GM23248 (cell line): ENCODE results near the gene SLC30A10. TPM values are rescaled to one million over a fixed set of nuclear protein-coding genes. Genes with fewer than 3 reads are reported as not detected.
"Not testable (repeated sequence)": the region's sequence is repeated elsewhere in the genome, so short reads cannot be mapped to it uniquely, and the experiment has no call there.

ENCODE experiments used
- DNase-seq: peaks from one replicate; pipeline ENCODE4 v3.0.0-alpha.2; 2015
- H2AFZ ChIP-seq: fragments of 200-600 bp; sonication (generic); 2 replicates; pipeline ENCODE4 v1.6.1; 2016; ENCODE audit warnings: antibody characterized with exemption
- H3F3A ChIP-seq: fragments of 200-600 bp; sonication (generic); 2 replicates; pipeline ENCODE4 v1.6.1; 2016; ENCODE audit warnings: mild to moderate bottlenecking, antibody characterized with exemption, mixed run types; ENCODE audit not compliant: insufficient read depth
- H3K27ac ChIP-seq: fragments of 200-600 bp; sonication (generic); 2 replicates; pipeline ENCODE4 v1.5.1; 2016; ENCODE audit warnings: mild to moderate bottlenecking
- H3K27me3 ChIP-seq: fragments of 200-600 bp; sonication (generic); replicated peaks from 2 replicates; pipeline ENCODE4 v1.6.1; 2016; ENCODE audit warnings: mild to moderate bottlenecking; ENCODE audit not compliant: insufficient read depth
- H3K36me3 ChIP-seq: fragments of 200-600 bp; sonication (generic); 2 replicates; pipeline ENCODE4 v1.6.1; 2016; ENCODE audit warnings: low read depth, mild to moderate bottlenecking
- H3K4me1 ChIP-seq: fragments of 200-600 bp; sonication (generic); 2 replicates; pipeline ENCODE4 v1.6.1; 2016; ENCODE audit warnings: mild to moderate bottlenecking; ENCODE audit not compliant: insufficient read depth
- H3K4me2 ChIP-seq: fragments of 200-600 bp; sonication (generic); one replicate; pipeline ENCODE4 v1.6.1; 2016; ENCODE audit warnings: mild to moderate bottlenecking; ENCODE audit not compliant: unreplicated experiment
- H3K4me3 ChIP-seq: fragments of 200-600 bp; sonication (generic); 2 replicates; pipeline ENCODE4 v1.5.1; 2016; ENCODE audit warnings: mild to moderate bottlenecking
- H3K79me2 ChIP-seq: fragments of 200-600 bp; sonication (generic); 2 replicates; pipeline ENCODE4 v1.6.1; 2016; ENCODE audit warnings: mild to moderate bottlenecking; ENCODE audit not compliant: insufficient read depth
- H3K9ac ChIP-seq: fragments of 200-600 bp; sonication (generic); 2 replicates; pipeline ENCODE4 v1.6.1; 2016; ENCODE audit warnings: mild to moderate bottlenecking
- H3K9me2 ChIP-seq: fragments of 200-600 bp; sonication (generic); 2 replicates; pipeline ENCODE4 v1.6.1; 2016; ENCODE audit warnings: mixed run types, mild to moderate bottlenecking, moderate library complexity; ENCODE audit not compliant: insufficient read depth
- H3K9me3 ChIP-seq: fragments of 200-600 bp; sonication (generic); one replicate; pipeline ENCODE4 v1.6.1; 2017; ENCODE audit warnings: low read depth
- H4K20me1 ChIP-seq: fragments of 200-600 bp; sonication (generic); 2 replicates; pipeline ENCODE4 v1.6.0; 2016; ENCODE audit not compliant: insufficient read depth
- EZH2 ChIP-seq: fragments of 200-600 bp; sonication (generic); IDR thresholded peaks from 2 replicates; pipeline ENCODE4 v1.6.1; 2018; ENCODE audit warnings: antibody characterized with exemption, mild to moderate bottlenecking; ENCODE audit not compliant: insufficient read depth, poor library complexity, severe bottlenecking
- EZH2phosphoT487 ChIP-seq: fragments of 200-600 bp; sonication (generic); IDR thresholded peaks from 2 replicates; pipeline ENCODE4 v1.6.1; 2018; ENCODE audit warnings: antibody characterized with exemption, moderate library complexity, mild to moderate bottlenecking, low read depth; ENCODE audit not compliant: insufficient read depth
- WGBS, 2 experiments: methylation state at CpG; one replicate each; pipeline ENCODE4 v1.1.6; 2015 to 2017; ENCODE audit warnings: low lambda C conversion rate in 2 of 2, low coverage in 1 of 2; ENCODE audit errors: missing lambda C conversion rate in 2 of 2; 5-methylcytosine and 5-hydroxymethylcytosine counted together
- in situ Hi-C: fragments of 300-500 bp; cut with MboI; formaldehyde crosslinking; loops from 2 replicates; pipeline ENCODE4 v1.15.0; 2020
- polyA plus RNA-seq: library from polyadenylated mRNA; unstranded; fragments of >200 nt; fragmentation: Nextera tagmentation; extraction: Ambion mirVana; gene quantifications from 2 replicates; pipeline ENCODE4 v1.2.1, GENCODE V29; 2016
- total RNA-seq: library from RNA; depleted of rRNA; stranded (reverse); fragments of >200 nt; shearing (Covaris generic); gene quantifications from 2 replicates; pipeline ENCODE4 v1.2.3, GENCODE V29; 2014

SLC30A10 gene
- total and polyA plus RNA-seq, 2 experiments from 2014 or later, result not detected

DNA sequence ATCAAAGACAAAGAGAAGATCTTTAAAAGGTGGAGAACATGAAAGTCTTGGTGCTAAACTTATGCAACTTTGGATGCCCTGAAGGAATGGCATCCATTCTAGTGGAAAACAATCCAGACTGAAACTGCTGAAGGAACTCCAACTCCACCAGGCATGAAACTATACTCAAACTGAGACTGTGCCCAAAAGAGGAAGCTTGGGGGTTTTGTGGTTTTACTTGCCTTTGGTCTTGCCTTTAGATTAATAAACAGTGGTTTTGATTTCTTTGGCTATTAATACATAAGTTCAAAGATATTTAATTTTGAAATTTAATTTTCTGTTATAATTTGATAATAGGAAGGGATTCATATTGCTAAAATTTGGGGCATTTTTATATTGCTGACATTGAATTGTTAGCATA lies 17.4 kb upstream of the SLC30A10 start:
- no peak overlapping the region for H3K4me3 ChIP-seq
- H3K9me3 ChIP-seq, result no peaks in the 10 kb centered on the region
- no peaks in the 10 kb centered on the region for H3K79me2 ChIP-seq
- no peak for DNase-seq
- H4K20me1 ChIP-seq, result no peaks in the 10 kb centered on the region
- no peaks in the 10 kb centered on the region for H3F3A ChIP-seq
- in situ Hi-C loops, result no loop called here
- no peak overlapping the region for H2AFZ ChIP-seq
- TF ChIP-seq EZH2 (no peak), EZH2phosphoT487 (no peak)
- H3K27ac ChIP-seq, result no peak overlapping the region
- H3K36me3 ChIP-seq, result no peaks in the 10 kb centered on the region
- H3K4me1 ChIP-seq, result no peaks in the 10 kb centered on the region
- no peak overlapping the region for H3K9ac ChIP-seq
- H3K27me3 ChIP-seq, result 0 out of 2 replicates have a peak, but pooled peaks cover 4% of the 10 kb centered on the region
- H3K4me2 ChIP-seq, result no peak overlapping the region
- H3K9me2 ChIP-seq, result no peaks in the 10 kb centered on the region

DNA sequence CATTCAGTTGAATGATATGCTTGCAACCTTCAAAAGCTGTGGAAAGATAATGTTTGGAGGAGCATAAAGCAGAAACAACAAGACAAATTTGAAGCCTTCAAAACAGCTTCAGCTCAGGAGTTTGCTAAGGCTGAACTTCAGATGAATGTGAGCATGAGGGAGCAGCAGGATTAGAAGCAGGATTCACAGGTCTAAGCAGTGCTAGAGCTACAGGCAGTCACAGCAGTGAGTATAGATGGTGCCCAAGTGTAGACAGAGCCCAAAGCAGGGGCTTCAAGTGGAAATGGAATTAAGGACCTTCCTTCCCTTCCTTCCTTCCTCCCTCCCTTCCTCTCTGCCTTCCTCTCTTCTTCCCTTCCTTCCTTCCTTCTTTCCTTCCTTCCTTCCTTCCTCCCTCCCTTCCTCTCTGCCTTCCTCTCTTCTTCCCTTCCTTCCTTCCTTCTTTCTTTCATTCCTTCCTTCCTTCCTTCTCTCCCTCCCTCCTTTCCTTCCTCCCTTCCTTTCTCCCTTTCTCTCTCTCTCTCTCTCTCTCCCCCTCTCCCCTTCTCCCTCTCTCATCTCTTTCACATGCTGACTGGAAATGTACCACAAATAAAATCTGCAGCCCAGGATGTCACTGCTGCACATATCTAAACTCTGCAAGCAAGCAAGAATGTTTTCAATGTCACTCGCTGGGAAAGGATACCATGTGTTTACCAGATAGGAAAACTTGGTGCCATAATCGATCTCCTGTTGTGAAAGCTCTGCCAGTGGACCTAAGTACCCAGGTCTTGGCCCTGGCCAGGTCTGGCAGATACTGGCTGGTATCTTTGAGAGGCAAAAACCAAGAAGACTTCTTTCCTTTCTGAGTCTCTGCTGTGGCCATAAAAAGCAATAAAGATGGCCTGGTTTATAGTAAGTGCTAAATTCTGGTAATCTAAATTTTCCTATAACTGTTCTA lies 13.1 kb upstream of the SLC30A10 start:
- TF ChIP-seq EZH2phosphoT487 (no peak), EZH2 (no peak)
- WGBS, 2 experiments, result 6 to 12% methylated on average over 2 of the region's 2 CpGs
- Histone ChIP-seq H3K79me2 (no peaks in the 10 kb centered on the region), H3K4me1 (no peaks in the 10 kb centered on the region), H3K9me3 (no peaks in the 10 kb centered on the region), H3K4me3 (no peak overlapping the region), H2AFZ (no peak overlapping the region), H3K27ac (no peak overlapping the region), H3F3A (no peaks in the 10 kb centered on the region), H3K27me3 (peaks cover 20% of the 10 kb centered on the region), H3K9ac (no peak overlapping the region), H3K9me2 (no peaks in the 10 kb centered on the region), H4K20me1 (no peaks in the 10 kb centered on the region; the same call in 1 of the 2 replicates), H3K4me2 (no peak overlapping the region), H3K36me3 (no peaks in the 10 kb centered on the region)
- no peak for DNase-seq
- in situ Hi-C loops, result no loop called here

DNA sequence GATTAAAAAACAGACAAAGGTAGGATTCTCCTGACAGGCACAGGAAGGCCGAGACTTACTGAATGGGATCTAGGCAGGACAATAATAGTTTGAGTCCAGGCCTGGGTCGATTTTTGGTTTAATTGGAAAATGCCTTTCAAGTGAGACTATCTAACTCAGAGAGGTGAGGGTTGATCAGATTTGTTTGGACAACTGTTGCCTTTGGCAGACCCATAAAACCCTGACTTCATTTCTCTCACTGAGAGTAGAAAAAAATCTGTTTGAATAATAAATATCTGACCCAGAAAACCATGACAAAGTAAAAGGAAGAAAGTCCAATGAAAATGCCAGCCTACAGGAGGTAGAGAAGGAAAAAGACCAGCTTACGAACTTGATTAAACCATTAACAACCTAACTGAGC lies 12.3 kb upstream of the SLC30A10 start:
- Histone ChIP-seq H4K20me1 (no peaks in the 10 kb centered on the region; the same call in 1 of the 2 replicates), H3K27me3 (peaks cover 21% of the 10 kb centered on the region), H3K9me2 (no peaks in the 10 kb centered on the region), H3K9ac (no peak overlapping the region), H3K4me1 (no peaks in the 10 kb centered on the region), H3K4me3 (no peak overlapping the region), H3K4me2 (no peak overlapping the region), H3K79me2 (no peaks in the 10 kb centered on the region), H3K27ac (no peak overlapping the region), H3K9me3 (no peaks in the 10 kb centered on the region), H3K36me3 (no peaks in the 10 kb centered on the region), H3F3A (no peaks in the 10 kb centered on the region), H2AFZ (no peak overlapping the region)
- in situ Hi-C loops, result no loop called here
- WGBS, 2 experiments, result 15% methylated on average over 3 of the region's 3 CpGs
- DNase-seq, result no peak
- no peak for TF ChIP-seq EZH2phosphoT487
- no peak for TF ChIP-seq EZH2

DNA sequence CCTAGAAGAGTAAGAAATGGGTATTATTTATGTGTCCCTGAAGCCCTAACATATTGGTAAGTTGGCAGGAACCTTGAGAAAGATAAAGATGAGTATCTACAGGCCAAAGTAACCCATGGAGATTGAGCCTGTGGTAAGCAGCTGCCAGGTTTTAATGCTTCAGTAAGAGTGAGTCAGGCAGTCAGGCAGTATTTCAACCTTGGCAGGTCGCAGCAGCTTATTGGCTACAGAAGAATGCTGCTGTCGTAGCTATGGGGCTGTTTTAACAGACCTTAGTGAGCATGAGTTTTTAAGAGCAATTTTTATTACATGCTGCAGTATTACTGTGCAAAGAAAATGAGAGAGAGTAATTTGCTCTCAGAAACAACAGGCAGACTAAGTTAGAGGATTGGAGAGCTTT lies 10.3 kb upstream of the SLC30A10 start:
- Histone ChIP-seq H3K9me2 (no peaks in the 10 kb centered on the region), H3K79me2 (no peaks in the 10 kb centered on the region), H3K9ac (no peak overlapping the region), H3F3A (no peaks in the 10 kb centered on the region), H3K4me2 (no peak overlapping the region), H3K4me1 (no peaks in the 10 kb centered on the region), H3K9me3 (no peaks in the 10 kb centered on the region), H4K20me1 (no peaks in the 10 kb centered on the region; the same call in 1 of the 2 replicates), H3K36me3 (no peaks in the 10 kb centered on the region), H3K4me3 (no peak overlapping the region), H3K27ac (no peak overlapping the region), H3K27me3 (peaks cover 21% of the 10 kb centered on the region), H2AFZ (no peak overlapping the region)
- DNase-seq, result peak; percentile 23
- 2 to 9% methylated on average over 2 of the region's 2 CpGs for WGBS, 2 experiments
- in situ Hi-C loops, result no loop called here
- TF ChIP-seq EZH2 (no peak), EZH2phosphoT487 (no peak)

DNA sequence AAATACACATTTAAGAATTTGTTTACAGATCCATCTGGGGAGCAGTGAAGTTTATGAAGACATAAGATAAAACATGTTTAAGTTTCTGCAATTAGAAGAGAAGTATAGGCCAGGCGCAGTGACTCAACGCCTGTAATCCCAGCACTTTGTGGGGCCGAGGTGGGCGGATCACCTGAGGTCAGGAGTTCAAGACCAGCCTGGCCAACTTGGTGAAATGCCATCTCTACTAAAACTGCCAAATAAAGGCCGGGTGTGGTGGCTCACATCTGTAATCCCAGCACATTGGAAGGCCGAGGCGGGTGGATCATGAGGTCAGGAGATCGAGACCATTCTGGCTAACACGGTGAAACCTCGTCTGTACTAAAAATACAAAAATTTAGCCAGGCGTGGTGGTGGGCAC lies 5.4 kb upstream of the SLC30A10 start:
- H3K4me3 ChIP-seq, H3K9me3 ChIP-seq, H3K9me2 ChIP-seq, H4K20me1 ChIP-seq, DNase-seq, H3K36me3 ChIP-seq, H3K4me2 ChIP-seq, H3F3A ChIP-seq, in situ Hi-C loops, H2AFZ ChIP-seq, H3K9ac ChIP-seq, H3K4me1 ChIP-seq, H3K27ac ChIP-seq, H3K79me2 ChIP-seq: not testable (repeated sequence)
- H3K27me3 ChIP-seq, result peaks cover 10% of the 10 kb centered on the region
- 68 to 76% methylated on average over 11 of the region's 11 CpGs for WGBS, 2 experiments
